Mesothelial cell of epicardium (in vitro differentiated cells): Measurements from ENCODE around the gene CSDE1. TPM values are rescaled to one million over a fixed set of nuclear protein-coding genes. Genes with fewer than 3 reads are reported as not detected.

Experiments used
- DNase-seq, 2 experiments: peaks; one replicate each; pipeline ENCODE4 v3.0.0; 2021; ENCODE audit warnings: low spot score in 2 of 2; ENCODE audit not compliant: unreplicated experiment in 2 of 2
- H3K27ac Mint-ChIP-seq: 2 replicates; pipeline ENCODE4 v1.8.0; 2021; ENCODE audit warnings: mixed read lengths
- H3K27me3 Mint-ChIP-seq: 2 replicates; pipeline ENCODE4 v1.8.0; 2021; ENCODE audit warnings: low read depth, mixed read lengths
- H3K36me3 Mint-ChIP-seq: 2 replicates; pipeline ENCODE4 v1.8.0; 2021; ENCODE audit warnings: mixed read lengths
- H3K4me1 Mint-ChIP-seq: 2 replicates; pipeline ENCODE4 v1.8.0; 2021; ENCODE audit warnings: mixed read lengths
- H3K4me3 Mint-ChIP-seq: 2 replicates; pipeline ENCODE4 v1.8.0; 2021; ENCODE audit warnings: mild to moderate bottlenecking, moderate library complexity, mixed read lengths
- H3K9me3 Mint-ChIP-seq: 2 replicates; pipeline ENCODE4 v1.8.0; 2021; ENCODE audit warnings: mixed read lengths
- CTCF ChIP-seq: fragments of 200-600 bp; sonication (generic); IDR thresholded peaks from one replicate; pipeline ENCODE4 v1.5.0; 2021; ENCODE audit warnings: antibody characterized with exemption; ENCODE audit not compliant: unreplicated experiment
- total RNA-seq: library from RNA; stranded (reverse); gene quantifications from 3 replicates; pipeline ENCODE4 v1.2.1, GENCODE V29; 2021

Gene CSDE1
- total RNA-seq, 1 donor from 2014 or later, result 524 TPM

- H3K4me3 Mint-ChIP-seq, result no peak overlapping the region
- no peak for TF ChIP-seq CTCF
- peaks cover 64% of the 10 kb centered on the region for H3K27me3 Mint-ChIP-seq
- no peaks in the 10 kb centered on the region for H3K4me1 Mint-ChIP-seq
- no peak for DNase-seq
- H3K9me3 Mint-ChIP-seq, result no peaks in the 10 kb centered on the region
- H3K27ac Mint-ChIP-seq, result no peak overlapping the region
- no peaks in the 10 kb centered on the region for H3K36me3 Mint-ChIP-seq
Measured at GRCh38 chr1:114688526-114688925, 69.3 kb downstream of the CSDE1 start.

DNA sequence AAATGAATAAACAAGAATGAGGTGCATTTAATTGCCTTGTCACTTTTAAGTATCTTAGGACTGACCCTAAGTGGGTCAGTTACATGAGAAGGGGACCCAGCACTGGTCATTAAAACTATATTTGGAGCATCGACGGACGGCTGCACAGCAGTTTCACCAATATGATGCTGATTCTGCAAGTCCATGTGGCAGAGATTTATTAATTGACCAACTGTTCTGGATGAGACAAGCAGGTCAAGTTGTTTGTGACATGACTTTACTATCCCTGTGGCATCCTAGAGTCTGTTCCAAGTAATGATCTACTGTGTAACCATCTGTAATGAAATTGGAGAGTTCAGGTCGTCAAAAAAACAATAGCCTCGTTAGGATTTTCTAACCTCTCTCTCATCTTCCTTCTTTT, 71.9 kb downstream of the CSDE1 start:
- no peak for TF ChIP-seq CTCF
- no peaks in the 10 kb centered on the region for H3K36me3 Mint-ChIP-seq
- DNase-seq, result no peak
- H3K27ac Mint-ChIP-seq, result no peak overlapping the region
- H3K4me1 Mint-ChIP-seq, result no peaks in the 10 kb centered on the region
- no peak overlapping the region for H3K4me3 Mint-ChIP-seq
- peaks cover 70% of the 10 kb centered on the region for H3K27me3 Mint-ChIP-seq
- no peaks in the 10 kb centered on the region for H3K9me3 Mint-ChIP-seq

GRCh38 chr1:114677691-114678090, 80.1 kb downstream of the CSDE1 start:
- no peak for TF ChIP-seq CTCF
- no peak for DNase-seq
- no peak overlapping the region for H3K27ac Mint-ChIP-seq
- peaks cover 66% of the 10 kb centered on the region for H3K27me3 Mint-ChIP-seq
- no peaks in the 10 kb centered on the region for H3K36me3 Mint-ChIP-seq
- H3K4me1 Mint-ChIP-seq, result no peaks in the 10 kb centered on the region
- no peaks in the 10 kb centered on the region for H3K9me3 Mint-ChIP-seq
- no peak overlapping the region for H3K4me3 Mint-ChIP-seq

GRCh38 chr1:114676115-114676514, 81.7 kb downstream of the CSDE1 start:
- no peak overlapping the region for H3K4me3 Mint-ChIP-seq
- TF ChIP-seq CTCF, result no peak
- no peak for DNase-seq
- no peaks in the 10 kb centered on the region for H3K36me3 Mint-ChIP-seq
- peaks cover 69% of the 10 kb centered on the region for H3K27me3 Mint-ChIP-seq
- H3K9me3 Mint-ChIP-seq, result no peaks in the 10 kb centered on the region
- H3K27ac Mint-ChIP-seq, result no peak overlapping the region
- H3K4me1 Mint-ChIP-seq, result no peaks in the 10 kb centered on the region

DNA sequence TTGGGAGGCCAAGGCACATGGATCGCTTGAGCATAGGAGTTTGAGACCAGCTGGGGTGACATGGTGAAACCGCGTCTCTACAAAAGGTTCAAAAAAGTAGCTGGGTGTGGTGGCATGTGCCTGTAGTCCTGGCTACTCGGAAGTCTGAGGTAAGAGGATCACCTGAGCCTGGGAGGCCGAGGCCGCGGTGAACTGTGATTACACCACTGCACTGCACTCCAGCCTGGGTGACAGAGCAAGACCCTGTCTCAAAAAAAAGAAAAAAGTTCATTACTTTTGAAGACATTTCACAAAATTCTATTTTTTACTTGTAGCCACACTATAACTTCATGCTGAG, 85.9 kb downstream of the CSDE1 start:
- H3K27me3 Mint-ChIP-seq, result peaks cover 54% of the 10 kb centered on the region
- H3K36me3 Mint-ChIP-seq, result no peaks in the 10 kb centered on the region
- peaks cover 7% of the 10 kb centered on the region for H3K4me1 Mint-ChIP-seq
- no peak overlapping the region for H3K27ac Mint-ChIP-seq
- no peaks in the 10 kb centered on the region for H3K9me3 Mint-ChIP-seq
- no peak for DNase-seq
- H3K4me3 Mint-ChIP-seq, result no peak overlapping the region
- TF ChIP-seq CTCF, result no peak
